DMS153 treated with DMSO at 0.1 percent for 48 hours (cell line): ENCODE data around the gene C10orf67.
"Not testable (repeated sequence)": the region's sequence is repeated elsewhere in the genome, so short reads cannot be mapped to it uniquely, and the experiment has no call there.

Experiments used
- DNase-seq: peaks from one replicate; lab custom pipeline; 2025; ENCODE audit not compliant: unreplicated experiment; lab: John Stamatoyannopoulos, UW

C10orf67 gene

DNA sequence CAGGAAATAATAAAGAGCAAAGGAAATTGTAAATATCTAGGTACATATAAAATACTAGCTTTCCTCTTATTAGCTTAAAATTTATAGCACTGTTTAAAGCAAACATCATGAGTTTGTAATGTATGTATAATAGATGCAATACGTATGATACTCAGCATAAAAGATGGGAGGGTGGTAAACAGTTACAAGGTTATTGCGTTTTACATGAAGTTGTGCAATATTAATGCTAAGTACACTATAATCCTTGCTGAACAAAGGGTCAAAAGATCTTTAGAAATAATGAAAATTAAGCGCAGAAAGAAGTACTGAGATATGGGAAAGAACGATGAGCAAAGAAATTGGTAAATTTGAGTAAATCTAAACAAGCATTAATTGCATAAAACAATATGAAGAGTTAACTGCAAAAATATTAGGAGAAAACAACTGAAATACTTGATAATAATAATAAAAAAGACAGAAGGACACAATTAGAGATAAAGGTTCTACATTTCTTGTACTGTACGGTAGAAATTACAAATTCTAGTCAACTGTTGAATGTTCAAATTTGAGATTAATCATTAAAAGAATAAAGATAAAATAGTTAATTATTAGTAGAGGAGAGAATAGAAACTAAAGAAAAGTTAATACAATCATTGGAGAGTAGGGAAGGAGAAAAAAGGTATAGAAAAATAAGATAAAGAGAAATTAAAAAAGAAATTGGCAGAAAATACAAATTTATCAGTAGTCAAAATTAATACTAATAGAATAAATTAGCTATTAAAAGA is 17.9 kb downstream of the C10orf67 start:
- DNase-seq, result no peak

DNA sequence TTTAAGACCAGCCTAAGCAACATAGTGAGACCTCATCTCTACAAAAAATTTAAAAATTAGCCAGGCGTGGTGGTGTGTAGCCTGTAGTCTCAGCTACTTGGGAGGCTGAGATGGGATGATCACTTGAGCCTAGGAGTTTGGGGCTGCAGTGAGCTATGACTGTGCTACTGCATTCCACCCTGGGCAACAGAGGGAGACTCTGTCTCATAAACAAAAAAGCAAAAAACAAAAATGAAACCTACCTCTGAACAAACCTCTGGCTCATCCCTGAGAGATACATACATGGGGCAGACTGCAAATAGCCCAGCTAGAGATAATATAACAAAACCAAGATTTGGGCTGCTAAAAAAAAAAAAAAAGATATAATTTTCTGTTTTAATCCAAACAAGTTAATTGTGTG is 19.5 kb downstream of the C10orf67 start:
- DNase-seq, result no peak

DNA sequence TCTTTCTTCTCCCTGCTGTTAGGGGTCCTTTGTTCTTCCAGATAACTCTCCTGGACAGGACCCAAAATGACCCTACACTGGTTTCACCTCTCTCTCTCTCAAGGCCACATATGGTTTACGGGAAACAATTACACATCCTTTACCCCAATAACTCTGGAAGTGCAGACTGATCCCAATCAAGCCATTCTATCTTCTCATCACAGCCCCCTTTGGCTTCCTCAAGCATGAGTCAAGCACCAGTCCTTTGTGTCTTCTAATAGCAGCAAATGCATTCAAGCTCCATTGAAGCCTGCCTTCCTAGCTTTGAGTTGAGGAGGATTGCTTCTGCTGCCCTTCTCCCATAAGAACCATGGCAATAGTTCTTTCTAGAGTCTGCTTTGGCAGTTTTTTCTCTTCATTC is 20.2 kb downstream of the C10orf67 start:
- DNase-seq, result no peak

DNA sequence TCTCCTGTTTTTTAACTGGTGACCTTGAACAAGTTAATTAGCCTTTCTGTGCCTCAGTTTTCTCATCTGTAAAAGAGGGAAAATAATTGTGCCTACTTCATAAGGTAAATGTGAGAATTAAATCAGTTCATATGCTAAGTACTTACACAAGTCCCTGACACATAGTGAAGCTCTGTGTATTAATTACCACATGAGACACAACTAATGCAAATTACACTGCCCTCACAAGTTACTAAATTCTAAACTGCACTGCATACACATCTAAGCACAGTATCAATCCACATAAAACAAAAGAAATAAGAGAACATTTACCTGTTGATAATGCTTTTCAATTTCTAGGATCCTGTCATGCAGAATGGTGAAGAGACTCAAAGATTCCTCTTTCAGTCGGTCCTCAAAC is 22.5 kb downstream of the C10orf67 start:
- no peak for DNase-seq

DNA sequence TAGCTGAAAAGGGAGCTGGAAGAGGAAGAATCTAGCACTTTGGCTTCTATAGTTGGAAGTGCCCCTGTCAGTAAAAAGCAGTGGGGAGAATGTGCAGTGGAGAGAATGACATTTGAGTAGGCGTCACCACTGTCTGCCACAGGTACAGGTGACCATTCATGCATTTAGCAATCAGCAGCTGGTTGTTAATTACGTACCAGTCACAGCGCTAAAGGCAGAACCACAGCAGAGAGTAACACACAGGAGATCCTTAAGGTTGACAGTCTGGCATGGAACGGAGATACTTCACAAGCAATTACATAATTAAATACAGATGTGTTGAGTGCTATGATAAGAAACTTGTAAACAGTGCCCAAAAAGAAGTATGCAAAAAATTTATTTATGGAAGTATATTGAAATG is 24.8 kb downstream of the C10orf67 start:
- DNase-seq, result no peak

DNA sequence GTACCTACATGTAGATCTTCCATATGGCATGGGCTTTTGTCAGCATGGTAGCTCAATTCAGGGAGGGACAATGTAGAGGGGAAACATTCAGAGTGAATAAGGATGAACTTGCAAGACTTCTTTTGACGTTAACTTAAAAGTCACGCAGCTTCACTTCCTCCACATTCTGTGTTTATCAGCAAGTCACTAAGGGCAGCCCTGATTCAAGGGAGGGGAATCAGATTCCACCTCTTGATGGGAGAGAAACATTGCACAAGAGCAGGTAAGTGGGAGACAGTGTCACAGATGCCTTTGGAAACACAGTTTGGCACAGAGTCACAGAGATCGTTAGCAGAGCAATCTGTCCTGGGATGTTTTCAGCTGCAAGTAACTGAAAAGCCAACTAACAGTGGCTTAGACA is 26.2 kb downstream of the C10orf67 start:
- no peak for DNase-seq

DNA sequence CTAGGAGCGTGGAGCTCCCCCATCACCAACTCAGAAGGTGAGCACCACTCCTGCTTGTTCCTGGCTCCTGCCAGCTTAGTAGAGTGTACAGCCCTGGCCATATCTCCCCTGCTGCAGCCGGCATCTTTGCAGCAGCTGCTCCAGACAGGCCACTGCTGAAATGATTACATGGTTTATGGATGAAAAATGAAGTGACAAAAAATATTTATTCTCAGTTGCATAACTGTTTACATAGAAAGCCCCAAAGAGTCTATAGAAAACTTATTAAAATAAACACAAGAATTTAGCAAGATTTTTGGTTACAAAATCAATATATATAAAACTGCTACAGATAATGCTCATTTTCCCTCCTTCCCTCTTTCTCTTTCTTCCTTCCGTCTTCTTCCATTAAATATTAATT is 27.2 kb downstream of the C10orf67 start:
- no peak for DNase-seq

DNA sequence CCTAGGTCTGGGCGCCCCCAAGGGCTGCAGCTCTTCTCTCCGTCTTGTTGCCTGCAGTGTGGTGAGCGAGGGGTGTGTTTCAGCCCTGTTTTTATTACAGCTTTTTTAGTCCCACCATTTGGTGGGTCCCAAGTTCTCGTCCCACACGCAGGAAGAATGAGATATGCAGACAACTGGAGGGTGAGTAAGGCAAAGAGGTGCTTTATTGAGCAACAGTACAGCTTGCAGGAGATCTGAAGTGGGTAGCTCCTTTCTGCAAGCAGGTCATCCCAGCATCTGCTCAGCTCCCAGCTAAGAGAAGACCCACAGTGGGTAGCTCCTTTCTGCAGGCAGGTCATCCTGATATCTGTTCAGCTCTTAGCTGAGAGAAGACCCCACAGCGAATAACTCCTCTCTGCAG is 28.2 kb downstream of the C10orf67 start:
- no peak for DNase-seq

DNA sequence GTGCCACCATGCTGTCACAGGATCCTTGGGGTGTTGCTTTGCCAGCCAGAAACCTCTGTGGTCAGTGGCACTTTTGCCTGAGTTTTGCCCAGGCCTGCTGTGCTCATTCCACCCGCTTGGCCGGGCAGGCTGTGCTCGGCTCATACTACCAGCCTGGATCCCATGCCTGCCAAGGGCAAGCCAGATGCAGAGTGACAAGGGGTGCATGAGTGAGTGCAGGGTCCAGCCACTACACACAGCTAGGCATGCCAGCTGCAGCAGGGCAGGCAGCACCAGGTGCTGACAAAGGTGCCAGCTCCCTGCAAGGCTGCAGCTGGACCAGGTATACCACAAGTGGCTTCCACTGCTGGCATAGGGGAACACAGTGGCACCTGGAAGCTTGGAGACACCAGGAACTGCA is 28.6 kb downstream of the C10orf67 start:
- DNase-seq, result no peak

DNA sequence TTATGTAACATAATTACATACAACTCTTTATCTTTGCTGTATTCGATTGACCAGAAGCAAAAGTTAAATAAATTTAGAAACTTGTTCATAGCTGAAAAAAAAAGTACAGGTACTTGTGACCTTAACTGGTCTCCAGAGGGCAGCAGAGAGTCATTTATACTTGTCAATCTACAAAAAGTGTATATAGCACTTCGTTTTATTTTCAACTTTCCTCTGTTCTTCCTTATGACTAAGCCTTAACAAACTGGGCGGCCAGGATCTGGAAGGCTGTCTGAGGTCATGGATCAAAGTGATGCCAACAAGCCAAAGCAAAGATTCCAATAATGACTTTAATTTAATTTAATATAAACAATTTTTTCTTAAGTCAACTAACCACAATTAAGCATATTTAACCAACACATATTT is 29.8 kb downstream of the C10orf67 start:
- peak; percentile 13 for DNase-seq

DNA sequence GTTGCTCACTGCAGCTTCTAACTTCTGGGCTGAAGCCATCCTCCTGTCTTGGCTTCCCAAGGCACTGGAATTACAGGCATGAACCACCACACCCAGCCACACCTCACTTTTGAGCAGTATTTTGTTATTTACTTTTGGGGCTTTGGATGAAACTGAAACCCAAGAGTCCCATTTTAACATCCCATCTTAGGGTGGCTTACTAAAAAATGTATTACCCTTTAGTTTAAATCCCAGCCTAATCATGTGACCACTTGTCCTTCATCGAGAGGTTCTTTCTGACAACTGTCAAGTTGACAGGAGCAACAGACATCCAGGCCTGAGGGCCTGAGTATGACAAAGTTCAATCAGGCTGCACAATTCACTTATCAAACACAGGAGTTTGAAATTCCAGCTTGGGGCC is 33.6 kb downstream of the C10orf67 start:
- DNase-seq, result no peak

DNA sequence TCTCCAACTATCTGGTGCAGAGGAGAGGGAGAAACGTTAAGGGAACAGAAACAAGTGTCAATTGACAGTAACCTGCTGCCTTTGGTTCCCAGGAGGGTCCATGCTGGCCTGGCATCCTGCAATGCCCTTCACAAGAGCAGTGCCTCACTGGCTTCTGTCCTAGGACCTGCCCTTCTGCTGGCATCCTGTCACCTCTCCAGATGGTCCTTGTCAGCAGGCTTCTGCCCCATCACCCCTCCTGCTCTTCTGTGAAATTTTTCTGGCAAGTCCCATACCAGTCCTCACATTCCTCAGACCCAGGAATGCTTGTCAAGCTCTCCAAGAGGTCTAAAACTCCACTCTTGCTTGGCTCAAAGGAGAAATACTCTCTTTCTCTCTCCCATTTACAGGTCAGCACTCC is 34.2 kb downstream of the C10orf67 start:
- no peak for DNase-seq

DNA sequence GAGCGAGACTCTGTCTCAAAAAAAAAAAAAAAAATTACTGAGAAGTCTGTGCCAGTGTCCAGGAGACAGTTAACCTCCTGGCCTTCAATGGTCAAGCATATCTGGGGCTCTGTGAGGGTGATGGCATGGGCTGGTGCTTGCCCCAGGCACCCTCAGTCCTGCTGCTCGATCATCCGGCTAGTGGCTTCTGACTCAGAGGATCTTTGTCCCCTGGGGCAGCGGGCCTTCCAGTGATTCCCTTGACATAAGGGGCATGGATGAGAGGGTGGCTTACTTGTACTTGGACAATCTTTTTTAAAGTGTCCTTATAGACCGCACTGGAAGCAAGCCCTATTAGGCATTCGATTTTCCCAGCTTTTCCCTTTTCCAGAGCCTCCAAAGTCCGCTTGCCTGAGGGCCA is 44.6 kb downstream of the C10orf67 start:
- not testable (repeated sequence) for DNase-seq

DNA sequence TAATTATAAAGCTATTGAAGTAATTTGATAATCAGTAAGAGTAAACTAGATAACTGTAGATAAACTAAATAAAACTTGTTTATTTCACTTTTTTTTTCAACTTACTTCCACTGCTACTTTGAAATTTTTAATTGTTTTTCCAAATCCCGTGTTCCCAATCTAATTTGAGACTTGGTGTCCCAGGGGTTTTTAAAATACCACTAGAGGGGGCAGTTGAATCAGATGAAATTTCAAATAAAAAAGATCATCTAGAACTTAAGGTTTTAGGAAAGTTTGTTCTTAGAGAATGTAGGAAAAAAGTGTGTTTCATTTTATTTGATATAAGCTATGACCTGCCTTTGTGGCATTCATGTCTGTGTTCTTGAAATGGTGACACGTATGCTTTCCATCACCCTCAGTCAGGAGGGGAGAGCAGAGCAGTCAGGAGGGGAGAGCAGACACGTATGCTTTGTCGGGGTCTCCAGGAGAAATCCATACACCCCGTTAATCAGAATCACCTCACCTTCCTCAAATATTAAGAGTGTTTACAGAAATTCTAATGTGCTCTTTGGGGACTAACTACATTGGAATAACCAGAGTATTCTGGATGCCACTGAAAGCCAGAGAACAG is 49.9 kb downstream of the C10orf67 start:
- DNase-seq, result no peak

DNA sequence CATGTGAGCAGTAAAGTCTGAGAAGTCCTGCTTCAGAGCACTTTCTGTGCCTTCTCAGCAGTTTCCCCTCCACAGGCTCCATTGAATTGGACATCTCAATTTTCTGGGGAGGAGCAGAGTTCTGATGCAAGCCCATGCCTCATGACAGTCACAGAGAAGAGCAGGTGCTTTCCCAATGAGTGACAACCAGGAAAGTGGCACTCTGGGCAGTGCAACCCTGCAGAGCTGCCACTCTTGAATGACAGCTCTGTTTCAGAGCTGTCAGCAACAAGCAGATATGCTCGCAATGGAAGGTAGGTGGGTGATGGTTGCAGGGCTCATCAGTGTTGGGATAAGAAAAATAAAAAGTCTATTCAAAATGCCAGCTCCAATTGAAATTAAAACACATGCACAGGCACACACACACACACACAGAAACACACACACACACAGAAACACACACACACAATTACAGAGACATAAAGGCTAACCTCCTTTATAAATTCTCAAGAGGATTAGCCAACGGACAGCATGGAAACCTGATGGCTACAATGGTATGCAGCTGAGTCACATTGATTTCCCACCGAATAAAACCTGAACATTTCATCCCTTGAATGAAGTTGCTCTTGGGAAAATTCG is 50.5 kb downstream of the C10orf67 start:
- DNase-seq, result no peak

DNA sequence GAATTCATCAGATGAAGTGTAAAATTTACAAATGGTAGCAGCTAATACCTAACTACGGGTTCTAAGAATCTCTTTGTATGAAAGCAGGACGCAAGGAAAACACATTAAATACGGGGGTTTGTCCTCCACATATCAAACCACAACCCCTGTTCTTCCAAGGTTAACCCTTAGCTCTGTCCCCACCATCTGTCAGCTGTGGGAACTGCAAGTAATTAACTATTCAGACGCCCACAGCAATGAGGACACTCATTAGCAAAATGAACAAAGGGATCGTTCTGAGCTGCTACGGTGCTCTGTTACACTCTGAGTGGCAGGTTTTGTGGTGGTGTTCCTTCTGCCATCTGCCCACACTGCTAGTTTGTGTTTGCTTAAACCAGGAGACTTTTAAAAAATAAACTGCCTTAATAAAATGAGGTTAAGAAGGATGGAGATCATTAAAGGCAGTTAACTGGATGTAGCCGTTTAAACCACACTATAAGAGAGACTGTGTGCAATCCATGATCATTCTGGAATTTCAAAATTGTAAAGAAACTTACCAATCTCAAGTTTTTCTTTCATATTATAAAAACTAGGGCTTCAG is 51.4 kb downstream of the C10orf67 start:
- DNase-seq, result no peak

DNA sequence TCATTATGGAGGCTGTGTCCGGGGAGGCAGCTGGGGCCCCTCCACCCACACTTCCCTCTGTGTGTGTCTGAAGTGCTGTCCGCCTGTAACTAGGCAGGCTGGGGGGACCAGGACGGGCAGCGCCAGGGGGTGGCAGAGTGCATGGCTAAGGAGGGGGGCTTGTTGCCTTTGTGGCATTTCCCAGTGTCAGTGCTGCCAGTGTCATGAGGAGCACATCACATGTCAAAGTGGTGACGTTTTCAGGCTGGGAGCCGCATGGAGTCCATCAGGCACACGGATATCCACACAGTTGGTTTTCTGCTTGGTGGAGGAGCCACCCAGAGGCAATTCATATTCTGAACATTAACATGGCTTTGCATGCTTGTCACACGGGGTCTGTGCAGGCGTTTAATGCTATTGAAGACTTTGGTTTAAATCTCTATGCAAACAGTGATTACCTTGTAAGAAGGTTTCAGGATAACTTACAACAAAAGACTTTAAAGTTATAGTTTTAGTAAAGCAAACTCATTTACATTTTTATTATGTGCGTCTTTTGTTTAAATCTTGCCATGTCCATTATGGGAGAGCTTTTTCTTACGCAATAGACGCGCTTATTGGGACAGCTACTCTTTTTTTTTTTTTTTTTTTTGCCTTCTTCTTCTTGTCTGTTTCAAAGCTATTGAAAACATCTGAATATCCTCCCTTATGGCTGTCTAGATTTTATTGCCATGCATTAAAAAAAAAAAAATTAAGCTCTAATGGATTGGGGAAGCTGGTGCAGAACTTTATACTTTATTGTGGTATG is 52.9 kb downstream of the C10orf67 start:
- DNase-seq, result no peak

DNA sequence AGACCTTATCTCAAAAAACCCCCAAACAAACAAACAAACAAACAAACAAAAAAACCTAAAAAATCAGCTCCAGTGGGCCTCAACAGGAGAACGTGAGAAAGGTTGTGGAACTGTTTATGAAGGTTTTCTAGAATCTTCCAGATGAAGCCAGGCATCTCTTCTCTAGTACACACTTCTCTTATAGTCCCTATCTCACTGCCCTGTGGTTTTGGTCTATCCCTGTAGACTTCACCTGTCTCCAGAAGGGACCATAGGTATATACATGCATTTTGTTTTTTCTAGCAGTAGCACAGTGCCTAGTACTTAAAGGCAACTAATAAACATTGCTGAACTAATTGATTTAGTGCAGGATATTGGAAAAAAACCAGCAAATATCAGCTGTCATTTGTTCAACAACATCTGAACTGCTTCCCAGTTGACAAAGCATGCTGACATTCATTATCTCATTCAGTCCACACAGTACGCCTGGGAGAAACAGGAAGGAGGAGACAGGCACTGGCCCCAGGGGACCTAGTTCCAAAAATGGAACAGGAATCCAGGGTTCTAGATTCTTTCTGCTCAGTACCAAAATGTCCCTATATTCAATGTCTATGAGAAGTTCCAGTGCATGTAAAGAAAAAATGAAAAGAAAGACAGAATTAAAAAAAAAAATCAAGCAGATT is 59.8 kb downstream of the C10orf67 start:
- DNase-seq, result no peak

DNA sequence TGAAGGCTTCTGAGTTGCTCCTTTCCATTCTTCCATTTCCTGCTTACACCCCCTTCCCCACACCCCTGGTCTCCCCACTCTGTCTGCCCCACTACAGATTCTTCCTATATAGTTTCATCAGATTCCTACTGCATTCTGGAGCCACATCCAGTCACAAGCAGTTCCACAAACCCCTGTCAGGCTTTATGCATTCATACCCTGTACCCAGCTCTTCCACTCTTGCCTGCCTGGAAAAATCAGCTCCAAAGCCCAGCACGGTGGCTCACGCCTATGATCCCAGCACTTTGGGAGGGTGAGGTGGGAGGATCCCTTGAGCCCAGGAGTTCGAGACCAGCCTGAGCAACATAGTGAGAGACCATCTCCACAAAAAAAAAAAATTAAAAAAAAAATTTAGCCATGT is 60.4 kb downstream of the C10orf67 start:
- DNase-seq, result no peak

DNA sequence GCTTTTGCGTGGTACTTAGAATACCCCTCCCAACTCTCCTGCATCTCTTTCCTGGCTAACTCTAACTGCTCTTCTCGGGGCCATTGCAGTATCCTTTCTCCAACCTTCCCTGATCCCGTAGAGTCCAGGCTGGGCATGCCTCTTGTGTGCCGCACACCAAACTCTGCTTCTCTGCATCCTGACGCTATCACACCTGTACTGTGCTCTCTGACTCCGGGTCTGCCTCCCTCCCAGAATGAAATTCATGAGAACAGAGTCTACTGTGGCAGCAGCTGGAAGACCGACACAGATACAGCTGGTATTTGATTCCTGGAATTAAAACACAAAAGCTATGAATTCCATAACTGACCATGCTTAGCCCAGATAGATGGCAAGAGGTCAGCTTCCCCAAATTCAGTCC is 60.9 kb downstream of the C10orf67 start:
- DNase-seq, result no peak

DNA sequence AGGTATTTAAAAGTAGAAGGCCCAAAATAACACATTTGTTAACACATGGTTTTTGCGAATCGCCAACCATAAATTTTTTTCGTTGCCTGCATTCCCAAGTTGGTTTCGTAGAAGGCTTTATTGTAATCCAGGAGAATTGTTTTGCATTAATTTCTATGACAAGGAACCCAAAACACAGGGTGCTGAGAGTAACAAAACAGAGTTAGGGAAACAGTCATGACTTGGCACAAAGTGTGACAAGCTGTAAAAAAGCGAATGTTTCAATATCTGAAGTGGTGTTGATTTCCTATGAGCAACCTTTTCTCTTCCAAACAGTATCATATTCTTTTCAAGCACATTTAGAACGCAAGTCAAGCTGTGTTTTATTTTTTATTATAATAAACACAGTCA is 63.6 kb downstream of the C10orf67 start:
- DNase-seq, result no peak
